Suppressor macrophage (primary cell): ENCODE results near the gene NACAD.
"Not testable (repeated sequence)": the region's sequence is repeated elsewhere in the genome, so short reads cannot be mapped to it uniquely, and the experiment has no call there.

Source experiments
- DNase-seq, 4 experiments: peaks; one replicate each; pipeline ENCODE4 v3.0.0-alpha.2; 2020 to 2022

NACAD gene

GRCh38 chr7:45114257-45114656, 25.5 kb upstream of the NACAD start:
- not testable (repeated sequence) for DNase-seq

GRCh38 chr7:45112648-45113047, 23.9 kb upstream of the NACAD start:
- DNase-seq, result peak in 1 of 4 experiments; percentile 13

GRCh38 chr7:45111298-45112223, 22.8 kb upstream of the NACAD start, which contains the start of gene TBRG4:
Gene TBRG4, minus strand, starts transcription at chr7:45111697. Its CDS starts 2,460 bp downstream, at chr7:45109237.
- peak; percentile 98 to 99 (median 99) for DNase-seq

GRCh38 chr7:45108863-45109262, 20.1 kb upstream of the NACAD start:
- DNase-seq, result no peak

- no peak for DNase-seq
These were observed 18.6 kb upstream of the NACAD start for GRCh38 chr7:45107356-45107755.

- DNase-seq, result no peak
These were observed 18.1 kb upstream of the NACAD start for GRCh38 chr7:45106820-45107219.

GRCh38 chr7:45105588-45106188, 16.9 kb upstream of the NACAD start:
- no peak for DNase-seq

GRCh38 chr7:45104844-45105587, 16.2 kb upstream of the NACAD start:
- no peak for DNase-seq

GRCh38 chr7:45103958-45104843, 15.4 kb upstream of the NACAD start:
- DNase-seq, result no peak

- DNase-seq, result no peak
These were observed 14.3 kb upstream of the NACAD start for GRCh38 chr7:45102785-45103712.

GRCh38 chr7:45101748-45102147, 13.0 kb upstream of the NACAD start:
- DNase-seq, result no peak

- DNase-seq, result no peak
These were observed 12.2 kb upstream of the NACAD start for GRCh38 chr7:45100761-45101480.

GRCh38 chr7:45099891-45100760, 11.4 kb upstream of the NACAD start:
- DNase-seq, result no peak

- no peak for DNase-seq
These were observed 10.4 kb upstream of the NACAD start for GRCh38 chr7:45098983-45099839.

- no peak for DNase-seq
These were observed 4.1 kb upstream of the NACAD start for GRCh38 chr7:45092931-45093235.

- peak in 1 of 4 experiments; percentile 20 for DNase-seq
These were observed 3.5 kb upstream of the NACAD start for GRCh38 chr7:45092100-45092930.

- peak; percentile 13 to 54 (median 30) for DNase-seq
These were observed 647 bp upstream of the NACAD start for GRCh38 chr7:45089341-45089891.
